Stimulated activated naive CD4-positive, alpha-beta T cell treated with Interleukin-2 at 50 U/mL for 16 hours (primary cell): ENCODE results near the gene USP17L30.
"Not testable (repeated sequence)": the region's sequence is repeated elsewhere in the genome, so short reads cannot be mapped to it uniquely, and the experiment has no call there.

Experiments used
- DNase-seq: peaks from one replicate; lab custom pipeline; 2025; lab: John Stamatoyannopoulos, UW

Gene USP17L30, protein sequence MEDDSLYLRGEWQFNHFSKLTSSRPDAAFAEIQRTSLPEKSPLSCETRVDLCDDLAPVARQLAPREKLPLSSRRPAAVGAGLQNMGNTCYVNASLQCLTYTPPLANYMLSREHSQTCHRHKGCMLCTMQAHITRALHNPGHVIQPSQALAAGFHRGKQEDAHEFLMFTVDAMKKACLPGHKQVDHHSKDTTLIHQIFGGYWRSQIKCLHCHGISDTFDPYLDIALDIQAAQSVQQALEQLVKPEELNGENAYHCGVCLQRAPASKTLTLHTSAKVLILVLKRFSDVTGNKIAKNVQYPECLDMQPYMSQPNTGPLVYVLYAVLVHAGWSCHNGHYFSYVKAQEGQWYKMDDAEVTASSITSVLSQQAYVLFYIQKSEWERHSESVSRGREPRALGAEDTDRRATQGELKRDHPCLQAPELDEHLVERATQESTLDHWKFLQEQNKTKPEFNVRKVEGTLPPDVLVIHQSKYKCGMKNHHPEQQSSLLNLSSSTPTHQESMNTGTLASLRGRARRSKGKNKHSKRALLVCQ

DNA sequence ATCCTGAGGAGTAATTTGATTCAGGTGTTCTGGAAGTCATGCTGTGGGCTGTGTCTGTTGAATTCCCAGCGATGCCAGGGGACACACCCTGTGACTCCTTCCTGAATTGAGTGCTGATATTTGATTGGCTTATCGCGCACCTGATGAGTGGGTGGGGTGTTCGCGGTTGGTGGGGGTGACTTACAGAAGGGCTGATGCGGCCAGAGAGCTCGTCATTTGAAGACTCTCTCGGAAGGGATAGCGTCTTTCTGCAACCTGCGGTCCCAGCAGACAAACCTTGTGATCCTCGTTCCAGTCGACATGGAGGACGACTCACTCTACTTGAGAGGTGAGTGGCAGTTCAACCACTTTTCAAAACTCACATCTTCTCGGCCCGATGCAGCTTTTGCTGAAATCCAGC lies at the start of gene USP17L30:
USP17L30 (plus strand) TSS at position 301 of the 400 bp plus-strand sequence; CDS start at position 301, 0 bp downstream.
- not testable (repeated sequence) for DNase-seq

DNA sequence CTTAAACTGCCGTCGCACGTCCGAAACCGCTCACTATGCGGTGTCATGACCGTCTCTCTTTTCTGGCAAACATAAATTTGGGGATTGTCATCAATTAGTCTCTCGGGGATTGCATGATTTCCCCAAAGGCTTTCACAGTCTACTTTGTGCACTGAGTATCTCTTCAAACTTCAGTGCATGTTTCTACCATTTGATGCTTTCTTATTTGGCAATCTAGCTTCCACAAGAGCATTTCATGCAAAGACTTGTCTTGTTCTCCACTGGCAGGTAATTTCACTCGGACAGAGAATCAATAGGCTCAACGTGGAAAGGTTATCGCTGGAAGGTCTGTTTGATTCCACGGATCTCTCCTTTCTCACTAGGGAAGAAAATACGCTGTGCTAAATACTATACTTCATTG lies 38.7 kb upstream of the USP17L30 start:
- not testable (repeated sequence) for DNase-seq

DNA sequence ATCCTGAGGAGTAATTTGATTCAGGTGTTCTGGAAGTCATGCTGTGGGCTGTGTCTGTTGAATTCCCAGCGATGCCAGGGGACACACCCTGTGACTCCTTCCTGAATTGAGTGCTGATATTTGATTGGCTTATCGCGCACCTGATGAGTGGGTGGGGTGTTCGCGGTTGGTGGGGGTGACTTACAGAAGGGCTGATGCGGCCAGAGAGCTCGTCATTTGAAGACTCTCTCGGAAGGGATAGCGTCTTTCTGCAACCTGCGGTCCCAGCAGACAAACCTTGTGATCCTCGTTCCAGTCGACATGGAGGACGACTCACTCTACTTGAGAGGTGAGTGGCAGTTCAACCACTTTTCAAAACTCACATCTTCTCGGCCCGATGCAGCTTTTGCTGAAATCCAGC lies 38.1 kb upstream of the USP17L30 start, which contains the start of gene USP17L24:
USP17L24 (plus strand) TSS at position 301 of the 400 bp plus-strand sequence; CDS start at position 301, 0 bp downstream.
- not testable (repeated sequence) for DNase-seq

DNA sequence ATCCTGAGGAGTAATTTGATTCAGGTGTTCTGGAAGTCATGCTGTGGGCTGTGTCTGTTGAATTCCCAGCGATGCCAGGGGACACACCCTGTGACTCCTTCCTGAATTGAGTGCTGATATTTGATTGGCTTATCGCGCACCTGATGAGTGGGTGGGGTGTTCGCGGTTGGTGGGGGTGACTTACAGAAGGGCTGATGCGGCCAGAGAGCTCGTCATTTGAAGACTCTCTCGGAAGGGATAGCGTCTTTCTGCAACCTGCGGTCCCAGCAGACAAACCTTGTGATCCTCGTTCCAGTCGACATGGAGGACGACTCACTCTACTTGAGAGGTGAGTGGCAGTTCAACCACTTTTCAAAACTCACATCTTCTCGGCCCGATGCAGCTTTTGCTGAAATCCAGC lies 33.3 kb upstream of the USP17L30 start, which contains the start of gene USP17L25:
USP17L25 (plus strand) TSS at position 301 of the 400 bp plus-strand sequence; CDS start at position 301, 0 bp downstream.
- DNase-seq: not testable (repeated sequence)

DNA sequence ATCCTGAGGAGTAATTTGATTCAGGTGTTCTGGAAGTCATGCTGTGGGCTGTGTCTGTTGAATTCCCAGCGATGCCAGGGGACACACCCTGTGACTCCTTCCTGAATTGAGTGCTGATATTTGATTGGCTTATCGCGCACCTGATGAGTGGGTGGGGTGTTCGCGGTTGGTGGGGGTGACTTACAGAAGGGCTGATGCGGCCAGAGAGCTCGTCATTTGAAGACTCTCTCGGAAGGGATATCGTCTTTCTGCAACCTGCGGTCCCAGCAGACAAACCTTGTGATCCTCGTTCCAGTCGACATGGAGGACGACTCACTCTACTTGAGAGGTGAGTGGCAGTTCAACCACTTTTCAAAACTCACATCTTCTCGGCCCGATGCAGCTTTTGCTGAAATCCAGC lies 28.6 kb upstream of the USP17L30 start, which contains the start of gene USP17L26:
USP17L26 (plus strand) TSS at position 301 of the 400 bp plus-strand sequence; CDS start at position 301, 0 bp downstream.
- not testable (repeated sequence) for DNase-seq

DNA sequence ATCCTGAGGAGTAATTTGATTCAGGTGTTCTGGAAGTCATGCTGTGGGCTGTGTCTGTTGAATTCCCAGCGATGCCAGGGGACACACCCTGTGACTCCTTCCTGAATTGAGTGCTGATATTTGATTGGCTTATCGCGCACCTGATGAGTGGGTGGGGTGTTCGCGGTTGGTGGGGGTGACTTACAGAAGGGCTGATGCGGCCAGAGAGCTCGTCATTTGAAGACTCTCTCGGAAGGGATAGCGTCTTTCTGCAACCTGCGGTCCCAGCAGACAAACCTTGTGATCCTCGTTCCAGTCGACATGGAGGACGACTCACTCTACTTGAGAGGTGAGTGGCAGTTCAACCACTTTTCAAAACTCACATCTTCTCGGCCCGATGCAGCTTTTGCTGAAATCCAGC lies 23.8 kb upstream of the USP17L30 start, which contains the start of gene USP17L5:
USP17L5 (plus strand) TSS at position 301 of the 400 bp plus-strand sequence; CDS start at position 301, 0 bp downstream.
- not testable (repeated sequence) for DNase-seq

DNA sequence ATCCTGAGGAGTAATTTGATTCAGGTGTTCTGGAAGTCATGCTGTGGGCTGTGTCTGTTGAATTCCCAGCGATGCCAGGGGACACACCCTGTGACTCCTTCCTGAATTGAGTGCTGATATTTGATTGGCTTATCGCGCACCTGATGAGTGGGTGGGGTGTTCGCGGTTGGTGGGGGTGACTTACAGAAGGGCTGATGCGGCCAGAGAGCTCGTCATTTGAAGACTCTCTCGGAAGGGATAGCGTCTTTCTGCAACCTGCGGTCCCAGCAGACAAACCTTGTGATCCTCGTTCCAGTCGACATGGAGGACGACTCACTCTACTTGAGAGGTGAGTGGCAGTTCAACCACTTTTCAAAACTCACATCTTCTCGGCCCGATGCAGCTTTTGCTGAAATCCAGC lies 19.1 kb upstream of the USP17L30 start, which contains the start of gene USP17L27:
USP17L27 (plus strand) TSS at position 301 of the 400 bp plus-strand sequence; CDS start at position 301, 0 bp downstream.
- DNase-seq: not testable (repeated sequence)

DNA sequence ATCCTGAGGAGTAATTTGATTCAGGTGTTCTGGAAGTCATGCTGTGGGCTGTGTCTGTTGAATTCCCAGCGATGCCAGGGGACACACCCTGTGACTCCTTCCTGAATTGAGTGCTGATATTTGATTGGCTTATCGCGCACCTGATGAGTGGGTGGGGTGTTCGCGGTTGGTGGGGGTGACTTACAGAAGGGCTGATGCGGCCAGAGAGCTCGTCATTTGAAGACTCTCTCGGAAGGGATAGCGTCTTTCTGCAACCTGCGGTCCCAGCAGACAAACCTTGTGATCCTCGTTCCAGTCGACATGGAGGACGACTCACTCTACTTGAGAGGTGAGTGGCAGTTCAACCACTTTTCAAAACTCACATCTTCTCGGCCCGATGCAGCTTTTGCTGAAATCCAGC lies 14.3 kb upstream of the USP17L30 start, which contains the start of gene USP17L28:
USP17L28 (plus strand) TSS at position 301 of the 400 bp plus-strand sequence; CDS start at position 301, 0 bp downstream.
- not testable (repeated sequence) for DNase-seq

DNA sequence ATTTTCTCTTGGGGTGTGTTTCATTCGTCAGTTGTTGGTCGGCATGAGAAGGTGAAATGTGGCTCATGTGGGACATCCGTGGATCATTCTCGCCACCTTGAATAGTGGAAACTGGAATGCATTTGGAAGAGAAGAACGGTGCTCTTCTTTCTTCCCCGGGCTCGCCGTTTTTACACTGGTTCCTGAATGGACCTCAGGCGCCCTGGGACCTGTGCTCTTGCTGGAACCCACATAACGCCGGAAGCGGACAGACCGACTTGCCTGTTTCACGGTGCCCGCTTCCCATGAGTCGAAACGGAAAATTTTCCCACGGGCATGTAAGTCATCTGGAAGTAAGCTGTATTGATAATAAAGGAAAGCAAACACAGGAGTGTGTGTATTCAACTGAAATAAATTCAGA lies 12.1 kb upstream of the USP17L30 start:
- DNase-seq: not testable (repeated sequence)

DNA sequence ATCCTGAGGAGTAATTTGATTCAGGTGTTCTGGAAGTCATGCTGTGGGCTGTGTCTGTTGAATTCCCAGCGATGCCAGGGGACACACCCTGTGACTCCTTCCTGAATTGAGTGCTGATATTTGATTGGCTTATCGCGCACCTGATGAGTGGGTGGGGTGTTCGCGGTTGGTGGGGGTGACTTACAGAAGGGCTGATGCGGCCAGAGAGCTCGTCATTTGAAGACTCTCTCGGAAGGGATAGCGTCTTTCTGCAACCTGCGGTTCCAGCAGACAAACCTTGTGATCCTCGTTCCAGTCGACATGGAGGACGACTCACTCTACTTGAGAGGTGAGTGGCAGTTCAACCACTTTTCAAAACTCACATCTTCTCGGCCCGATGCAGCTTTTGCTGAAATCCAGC lies 9.6 kb upstream of the USP17L30 start, which contains the start of gene USP17L29:
USP17L29 (plus strand) TSS at position 301 of the 400 bp plus-strand sequence; CDS start at position 301, 0 bp downstream.
- DNase-seq: not testable (repeated sequence)

DNA sequence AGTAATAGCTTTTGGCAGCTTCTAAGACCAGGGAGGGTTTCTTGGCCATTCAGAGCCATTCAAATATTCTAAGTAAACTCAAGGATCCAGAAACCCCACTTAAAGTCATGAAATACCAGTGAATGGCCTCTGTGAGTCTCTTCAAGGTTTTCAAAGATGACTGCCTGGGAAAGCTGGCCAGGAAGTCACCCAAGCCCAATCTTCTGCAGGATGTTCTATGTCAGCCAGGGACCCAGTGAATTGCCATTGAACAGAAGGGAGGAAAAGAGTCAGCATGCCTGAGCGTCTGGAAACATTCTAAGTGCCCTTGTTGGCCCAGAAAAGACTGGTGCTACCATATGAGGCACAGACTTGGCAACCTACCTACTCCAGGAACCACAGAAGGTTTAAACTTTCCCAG lies 17.0 kb downstream of the USP17L30 start:
- DNase-seq: not testable (repeated sequence)

DNA sequence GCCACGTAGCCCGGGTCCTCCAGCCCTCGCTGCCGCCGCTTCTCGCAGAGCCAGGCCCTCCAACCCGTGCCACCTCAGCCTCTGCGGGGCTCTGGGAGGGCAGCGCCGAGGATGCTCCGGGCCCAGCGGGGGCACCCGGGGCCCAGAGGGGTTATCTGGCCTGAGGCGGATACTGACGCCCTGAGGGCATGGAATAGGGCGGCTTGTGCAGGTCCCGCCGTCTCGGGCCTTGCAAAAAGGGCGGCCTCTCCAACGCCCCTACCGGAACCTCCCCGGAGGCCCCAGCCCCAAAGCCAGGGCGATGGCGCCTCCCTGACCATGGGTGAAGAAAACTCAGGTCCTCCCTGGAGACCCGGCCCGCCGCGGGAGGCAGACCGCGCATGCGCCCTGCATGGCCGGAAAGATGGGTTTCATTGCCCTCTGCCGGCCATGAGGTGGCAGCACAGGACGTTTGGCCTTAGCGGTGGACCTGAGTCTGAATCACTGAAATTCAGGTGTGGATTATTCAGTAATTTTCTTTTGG lies 18.1 kb downstream of the USP17L30 start:
- peak; percentile 52 for DNase-seq

DNA sequence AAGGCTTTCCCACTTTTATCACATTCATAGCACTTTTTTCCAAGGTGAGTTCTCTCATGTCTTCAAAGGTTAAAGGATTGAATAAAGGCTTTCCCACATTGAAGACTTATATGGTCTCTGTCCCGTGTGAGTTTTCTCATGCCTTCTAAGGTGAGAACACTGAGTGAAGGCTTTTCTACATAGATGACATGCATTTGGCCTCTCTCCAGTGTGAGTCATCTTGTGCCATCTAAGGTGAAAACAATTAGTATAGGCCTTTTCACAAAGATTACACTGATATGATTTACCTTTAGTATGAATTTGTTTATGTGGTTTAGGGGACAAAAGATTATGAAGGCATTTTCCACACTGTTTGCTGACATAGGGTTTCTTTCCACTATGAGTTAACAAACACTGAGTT lies 21.2 kb downstream of the USP17L30 start:
- no peak for DNase-seq

DNA sequence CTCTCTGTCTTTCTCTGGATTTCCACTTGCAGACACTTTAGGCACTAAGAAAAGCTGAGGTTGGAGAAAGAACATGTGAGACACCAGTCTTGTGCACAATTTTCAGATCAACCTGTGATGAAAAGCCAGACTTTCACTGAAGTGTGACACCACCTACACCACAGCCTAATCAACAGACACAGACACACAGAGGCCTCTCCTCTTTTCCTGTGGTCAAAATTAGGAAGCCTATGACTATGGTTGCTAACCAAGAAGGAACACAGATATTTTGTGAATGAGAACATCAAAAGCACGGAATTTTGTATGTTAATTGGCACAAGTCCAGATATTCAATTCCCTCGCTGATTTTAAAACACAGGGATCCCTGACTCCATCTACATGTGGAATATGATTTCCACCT lies 26.1 kb downstream of the USP17L30 start:
- not testable (repeated sequence) for DNase-seq

DNA sequence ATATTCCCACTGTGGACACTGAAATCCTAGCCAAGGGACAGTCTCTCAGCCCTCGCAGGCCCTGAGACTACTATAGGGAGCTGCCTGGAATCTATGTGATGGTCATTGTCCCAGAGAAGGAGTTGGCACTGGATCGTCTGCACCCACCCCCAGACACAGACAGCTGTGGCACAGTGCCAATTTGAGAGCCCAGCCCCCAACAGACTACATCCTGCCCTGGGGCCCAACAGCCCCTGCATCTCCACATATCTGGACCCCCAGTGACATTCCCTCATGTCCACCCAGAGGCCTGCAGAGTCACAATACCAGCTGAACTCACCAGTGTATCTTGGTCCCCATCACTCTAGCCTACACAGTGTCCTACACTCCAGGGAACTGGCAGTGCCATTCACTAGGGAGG lies 42.8 kb downstream of the USP17L30 start:
- not testable (repeated sequence) for DNase-seq

DNA sequence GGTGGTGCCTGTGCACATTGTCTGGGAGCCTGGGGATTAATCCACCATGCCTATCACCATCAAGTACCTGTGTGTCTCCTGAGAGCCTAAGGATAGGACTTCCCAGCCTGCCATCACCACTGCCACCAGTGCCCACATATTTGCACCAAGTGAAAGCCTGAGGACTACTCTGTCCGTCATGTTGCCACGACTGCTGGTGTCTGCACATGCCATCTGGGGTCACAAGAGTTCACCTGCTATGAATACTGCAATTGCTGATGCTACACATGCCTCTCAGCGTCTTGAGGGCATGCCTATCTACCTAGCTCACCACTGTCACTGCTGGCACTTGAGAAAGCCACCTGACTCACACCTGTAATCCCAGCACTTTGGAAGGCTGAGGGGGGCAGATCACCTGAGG lies 43.6 kb downstream of the USP17L30 start:
- not testable (repeated sequence) for DNase-seq

DNA sequence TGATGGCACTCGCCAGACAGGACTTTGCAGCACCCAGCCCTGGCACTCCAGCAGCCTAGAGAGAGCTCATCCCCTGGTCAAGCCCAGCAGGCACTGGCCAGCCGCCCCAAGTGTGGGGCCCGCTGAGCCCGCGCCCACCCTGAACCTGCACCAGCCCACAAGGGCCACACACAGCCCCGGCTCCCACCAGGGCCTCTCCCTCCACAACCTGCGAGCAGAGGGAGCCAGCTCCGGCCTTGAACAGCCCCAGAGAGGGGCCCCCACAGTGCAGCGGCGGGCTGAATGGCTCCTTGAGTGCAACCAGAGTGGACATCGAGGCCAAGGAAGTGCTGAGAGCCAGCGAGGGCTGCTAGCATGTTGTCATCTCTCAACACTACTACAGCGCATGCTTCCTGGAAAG lies 46.9 kb downstream of the USP17L30 start:
- no peak for DNase-seq
